ENCODE results near the gene PPP1R3G.
A peak's percentile ranks its signal among the peaks of the same experiment; 100 is the strongest.
"Not testable (repeated sequence)": the region's sequence is repeated elsewhere in the genome, so short reads cannot be mapped to it uniquely, and the experiment has no call there.

The PPP1R3G gene

DNA sequence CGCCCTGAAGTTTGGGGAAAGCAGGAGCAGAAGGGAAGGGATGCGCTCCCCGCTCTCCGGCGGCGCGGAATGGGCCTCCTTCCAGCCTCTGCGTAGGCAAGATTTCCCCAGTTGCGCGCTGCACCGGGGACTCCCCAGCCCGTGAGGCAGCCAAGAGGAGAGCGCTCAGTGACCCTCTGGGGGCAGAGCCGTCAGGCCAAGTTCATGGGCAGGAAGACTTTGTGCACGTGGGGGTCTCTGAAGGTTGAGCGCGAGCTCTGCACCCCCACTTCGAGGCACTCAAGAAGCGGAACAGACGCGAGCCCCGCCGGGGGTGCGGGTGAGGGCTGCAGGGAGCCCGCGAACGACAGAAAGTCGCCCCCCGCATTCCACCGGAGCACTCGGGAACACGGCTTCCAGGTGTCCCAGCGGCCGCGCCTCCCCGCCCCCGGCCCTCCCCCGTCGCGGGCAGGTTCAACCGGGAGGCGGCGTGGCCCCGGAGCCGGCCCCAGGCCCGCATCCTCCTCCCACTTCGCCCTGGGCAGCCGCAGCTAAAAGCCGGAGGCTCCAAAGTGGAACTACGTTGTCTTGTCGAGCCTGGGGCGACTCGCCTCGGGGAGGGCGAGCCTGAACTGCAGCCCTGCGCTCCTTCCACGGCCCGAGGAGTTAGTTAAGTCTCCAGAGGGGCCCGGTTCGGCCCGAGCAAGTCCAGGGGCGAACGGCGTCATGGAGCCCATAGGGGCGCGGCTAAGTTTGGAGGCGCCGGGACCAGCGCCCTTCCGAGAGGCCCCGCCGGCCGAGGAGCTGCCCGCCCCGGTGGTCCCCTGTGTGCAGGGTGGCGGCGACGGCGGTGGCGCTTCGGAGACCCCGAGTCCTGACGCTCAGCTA, at the start of gene PPP1R3G:
Gene PPP1R3G (plus strand): TSS at position 561 of the 867 bp plus-strand sequence. CDS start 145 bp downstream, at position 706.
- DNase-seq (ENCODE audit: low spot score), result peak; percentile 64

DNA sequence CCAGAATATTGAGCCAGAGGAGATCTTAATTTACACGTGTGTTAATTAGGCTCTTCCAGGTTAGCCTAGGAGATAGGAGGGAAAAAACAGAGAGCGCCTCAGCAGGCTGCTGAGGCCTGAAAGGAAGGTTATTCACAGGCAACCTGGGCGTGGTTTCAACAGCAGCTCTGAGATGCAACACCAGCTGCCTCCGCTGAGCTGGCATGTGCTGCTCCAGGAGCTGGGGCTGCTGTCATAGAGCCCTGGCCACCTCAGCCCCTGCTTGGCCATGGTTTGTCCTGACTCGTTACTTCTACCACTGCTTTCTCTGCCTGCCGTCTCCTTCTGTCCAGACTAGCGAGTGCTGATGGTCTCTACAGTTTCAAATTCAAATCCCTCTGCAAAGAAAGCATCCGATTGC, 48.9 kb upstream of the PPP1R3G start:
- DNase-seq (ENCODE audit: low spot score), result no peak

DNA sequence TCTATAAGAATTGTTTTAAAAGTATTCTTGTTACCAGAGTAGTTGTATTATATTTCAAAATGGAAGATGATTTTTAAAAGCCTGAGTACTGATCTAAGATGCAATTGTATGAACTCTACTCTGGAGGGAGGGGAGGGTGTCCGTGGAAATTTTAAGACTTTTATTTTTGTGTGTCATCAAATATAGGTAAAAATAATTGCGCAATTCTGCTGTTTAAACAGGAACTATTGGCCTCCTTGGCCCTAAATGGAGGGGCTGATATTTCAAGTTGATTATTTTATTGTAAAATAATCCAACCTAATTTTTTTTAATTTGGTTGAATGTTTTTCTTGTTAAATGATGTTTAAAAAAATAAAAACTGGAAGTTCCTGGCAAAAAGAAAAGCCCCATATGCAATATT, 43.2 kb upstream of the PPP1R3G start:
- no peak for DNase-seq (ENCODE audit: low spot score)

DNA sequence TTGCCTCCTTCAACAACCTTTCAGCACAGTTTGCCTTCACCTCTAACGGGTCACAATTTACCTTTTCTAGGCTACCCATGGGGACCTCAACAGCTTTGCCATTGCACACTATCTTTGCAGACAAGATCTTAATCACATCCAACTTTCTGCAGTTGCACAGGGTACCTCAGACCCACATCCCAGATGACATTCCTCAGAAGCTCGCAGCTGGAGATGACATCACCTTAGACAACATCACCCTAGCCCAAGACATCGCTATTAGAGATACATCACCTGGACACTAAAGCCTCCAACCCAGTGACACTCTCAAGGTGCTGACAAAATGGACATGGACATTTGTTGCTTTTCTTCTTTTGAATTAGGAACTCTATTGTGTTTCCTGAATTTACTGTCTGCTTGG, 42.7 kb upstream of the PPP1R3G start:
- no peak for DNase-seq (ENCODE audit: low spot score)

DNA sequence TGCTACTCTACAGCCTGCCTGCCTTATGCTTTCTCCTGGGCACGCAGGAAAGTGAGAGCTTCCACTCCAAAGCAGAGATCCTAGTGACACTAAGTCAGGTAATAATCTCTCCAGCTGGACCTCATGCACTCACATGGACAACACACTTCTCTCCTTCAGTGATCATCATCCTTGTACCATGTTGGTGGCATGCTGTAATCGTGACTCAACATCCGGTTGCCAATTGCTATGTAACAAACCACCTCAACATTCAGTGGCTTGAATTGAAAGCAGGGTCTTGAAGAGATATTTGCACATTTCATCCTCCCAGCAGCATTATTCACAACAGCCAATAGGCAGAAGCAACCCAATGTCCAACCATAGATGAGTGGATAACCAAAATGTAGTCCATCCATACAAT, 40.3 kb upstream of the PPP1R3G start:
- DNase-seq (ENCODE audit: low spot score), result no peak

DNA sequence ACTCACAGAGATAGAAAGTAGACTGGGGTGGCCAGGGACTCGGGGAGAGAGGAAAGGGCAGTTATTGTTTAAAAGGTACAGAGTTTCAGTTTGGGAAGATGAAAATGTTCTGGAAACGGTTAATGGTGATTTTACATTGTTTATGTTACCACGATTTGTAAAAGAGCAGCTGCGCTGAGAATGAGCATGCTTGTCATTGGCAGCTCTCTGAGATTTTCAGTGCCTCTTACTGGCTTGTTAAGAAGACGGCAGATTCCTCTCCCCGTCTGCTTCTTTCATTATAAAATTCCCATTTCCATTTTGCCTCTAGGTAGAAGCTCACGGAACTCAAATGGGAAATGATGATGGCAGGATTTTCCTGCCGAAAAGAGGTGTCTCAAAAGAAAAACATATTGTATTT, 39.7 kb upstream of the PPP1R3G start:
- no peak for DNase-seq (ENCODE audit: low spot score)

DNA sequence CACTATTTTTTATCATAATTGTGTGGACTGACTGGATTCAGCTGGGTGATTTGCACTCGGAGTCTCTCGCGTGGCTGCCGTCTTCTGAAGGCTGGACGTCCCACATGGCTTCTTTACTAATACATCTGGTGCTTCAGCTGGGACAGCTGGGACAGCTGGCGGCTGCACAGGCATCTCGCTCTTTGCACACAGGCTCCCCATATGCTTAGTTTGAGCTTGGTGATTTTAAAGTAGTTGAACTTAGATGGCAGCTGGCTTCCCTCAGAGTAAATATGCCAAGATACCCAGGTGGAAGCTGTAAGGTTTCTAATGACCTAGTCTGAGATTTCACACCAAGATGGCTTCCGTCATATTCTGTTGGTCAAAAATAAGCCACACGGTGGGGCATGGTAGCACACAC, 38.7 kb upstream of the PPP1R3G start:
- DNase-seq (ENCODE audit: low spot score), result no peak

DNA sequence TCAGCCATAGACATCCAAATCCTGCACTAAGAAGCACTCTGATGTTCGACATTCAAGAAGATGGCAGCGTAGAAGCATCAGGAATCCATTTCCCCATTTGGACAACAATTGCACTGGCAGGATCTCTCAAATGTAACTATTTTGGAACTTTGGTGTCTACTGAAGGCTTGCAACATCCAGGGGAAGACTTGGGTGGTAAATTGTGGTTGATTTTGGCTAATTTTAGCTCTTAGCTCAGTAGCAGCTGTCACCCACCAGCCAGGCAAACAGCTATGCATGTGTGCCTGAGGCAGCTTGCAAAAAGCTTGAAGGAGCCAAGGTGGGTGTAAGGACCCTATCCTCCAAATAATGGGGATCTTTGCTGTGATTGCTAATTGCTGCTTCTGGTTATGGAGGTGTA, 35.1 kb upstream of the PPP1R3G start:
- DNase-seq (ENCODE audit: low spot score), result no peak

DNA sequence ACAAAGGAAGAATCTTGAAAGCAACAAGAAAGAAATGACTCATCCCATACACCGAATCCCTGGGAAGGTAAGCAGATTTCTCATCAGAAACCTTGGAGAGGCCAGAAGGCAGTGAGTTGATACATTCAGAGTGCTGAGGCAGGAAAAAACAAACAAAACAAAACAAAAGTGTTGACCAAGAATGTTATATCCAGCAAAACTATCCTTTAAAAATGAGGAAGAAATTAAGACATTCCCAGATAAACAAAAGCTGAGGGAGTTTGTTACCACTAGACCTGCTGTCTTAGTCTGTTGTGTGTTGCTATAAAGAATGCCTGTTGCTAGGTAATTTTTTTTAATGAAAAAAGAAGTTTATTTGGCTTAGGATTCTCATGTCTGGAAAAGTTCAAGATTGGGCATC, 33.7 kb upstream of the PPP1R3G start:
- no peak for DNase-seq (ENCODE audit: low spot score)

DNA sequence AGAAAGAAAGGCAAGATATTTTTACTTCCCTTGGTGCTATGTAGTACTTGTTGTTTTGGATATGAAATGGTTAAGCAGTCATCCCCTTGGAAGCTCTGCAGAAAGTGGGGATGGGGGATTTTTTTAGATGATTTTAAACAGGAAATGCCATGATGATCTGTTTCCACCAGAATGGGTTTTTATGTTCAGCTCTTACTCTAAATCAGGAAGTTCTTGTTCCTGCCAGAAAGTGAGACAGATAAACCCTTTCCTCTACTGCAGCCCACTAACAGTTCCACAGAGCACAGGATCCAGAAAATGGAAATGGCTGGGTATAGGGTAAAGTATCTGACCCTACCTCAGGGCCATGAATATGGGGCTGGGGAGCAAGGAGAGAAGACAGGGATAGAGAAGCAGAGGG, 32.1 kb upstream of the PPP1R3G start:
- no peak for DNase-seq (ENCODE audit: low spot score)

DNA sequence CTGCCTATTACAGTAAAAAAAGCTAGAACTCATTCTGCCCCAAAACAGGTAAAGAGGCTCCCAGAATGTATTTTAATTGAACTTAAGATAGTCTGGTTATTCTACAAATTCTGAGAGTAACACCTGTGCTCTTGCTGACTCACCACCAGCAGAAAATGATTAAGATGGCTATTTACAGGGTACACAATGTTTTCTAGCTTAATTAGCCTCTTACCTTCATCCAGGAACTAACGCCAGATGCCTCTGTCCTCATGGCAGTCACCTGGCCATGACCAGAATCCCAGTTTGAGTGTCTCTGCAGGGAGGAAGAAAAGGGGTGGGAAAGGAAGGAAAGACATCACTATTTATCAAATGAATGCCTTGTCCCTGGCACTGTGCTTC, 31.3 kb upstream of the PPP1R3G start:
- DNase-seq (ENCODE audit: low spot score), result no peak

DNA sequence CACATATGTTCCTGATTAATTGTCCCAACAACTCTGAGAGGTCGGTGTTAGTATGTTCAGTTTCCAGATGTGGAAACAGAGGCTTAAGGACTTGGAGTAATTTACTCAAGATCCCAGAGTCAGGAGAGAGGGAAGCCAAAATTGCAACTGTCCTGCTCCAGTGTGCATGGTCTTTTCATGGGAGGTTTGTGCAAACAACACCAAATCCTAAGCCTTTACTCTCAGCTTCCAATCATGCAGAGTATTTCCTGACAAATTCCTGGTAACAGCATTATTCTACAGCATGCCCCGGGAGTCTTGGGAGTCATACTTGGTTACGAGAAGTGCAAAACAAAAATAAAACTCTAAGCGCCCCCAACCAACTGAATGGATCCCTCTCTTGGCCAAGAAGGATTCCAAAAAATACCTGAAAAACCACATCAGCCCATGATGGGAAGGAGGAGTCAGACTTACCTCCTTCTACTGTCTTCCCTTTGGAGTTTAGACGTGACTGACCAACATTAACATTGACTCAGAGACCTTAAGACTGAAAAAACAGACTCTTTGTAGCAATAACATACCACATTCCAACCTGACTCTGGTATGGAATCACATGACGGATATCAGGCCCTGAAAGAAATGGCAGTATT, 30.8 kb upstream of the PPP1R3G start:
- no peak for DNase-seq (ENCODE audit: low spot score)

DNA sequence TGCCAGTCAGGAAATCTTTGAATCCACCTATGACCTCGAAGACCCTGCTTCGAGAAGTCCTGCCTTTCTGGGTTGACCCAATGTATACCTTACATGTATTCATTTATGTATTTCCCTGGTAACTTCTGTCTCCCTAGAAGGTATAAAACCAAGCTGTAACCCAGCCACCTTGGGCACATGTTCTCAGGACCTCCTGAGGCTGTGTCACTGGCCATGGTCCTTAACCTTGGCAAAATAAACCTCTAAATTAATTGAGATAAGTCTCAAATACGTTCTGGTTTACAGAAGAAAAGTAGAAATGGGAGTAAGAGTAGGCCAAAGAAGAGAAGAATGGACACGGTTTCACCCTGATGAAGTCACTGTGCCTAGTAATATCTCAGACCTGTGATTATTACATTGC, 30.0 kb upstream of the PPP1R3G start:
- no peak for DNase-seq (ENCODE audit: low spot score)

DNA sequence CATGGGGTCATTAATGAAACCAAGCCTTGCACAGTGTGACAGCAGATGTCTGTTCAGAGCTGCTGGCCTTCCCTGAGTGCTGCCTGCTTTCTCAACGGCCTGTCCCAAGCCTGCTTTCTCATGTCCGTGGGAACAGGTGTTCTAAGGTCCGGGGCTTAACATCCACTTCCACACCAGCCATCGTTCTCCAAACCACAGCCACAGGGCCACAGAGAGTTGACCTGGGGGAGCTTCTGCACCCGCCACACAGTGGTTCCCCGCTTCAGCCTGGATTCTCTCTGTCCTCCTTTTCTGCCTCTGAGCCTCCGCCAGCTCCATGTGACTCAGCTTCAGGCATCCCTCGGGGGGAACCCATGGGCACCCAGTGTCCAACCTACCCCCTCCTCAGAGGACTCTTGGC, 26.9 kb upstream of the PPP1R3G start:
- peak; percentile 17 for DNase-seq (ENCODE audit: low spot score)

DNA sequence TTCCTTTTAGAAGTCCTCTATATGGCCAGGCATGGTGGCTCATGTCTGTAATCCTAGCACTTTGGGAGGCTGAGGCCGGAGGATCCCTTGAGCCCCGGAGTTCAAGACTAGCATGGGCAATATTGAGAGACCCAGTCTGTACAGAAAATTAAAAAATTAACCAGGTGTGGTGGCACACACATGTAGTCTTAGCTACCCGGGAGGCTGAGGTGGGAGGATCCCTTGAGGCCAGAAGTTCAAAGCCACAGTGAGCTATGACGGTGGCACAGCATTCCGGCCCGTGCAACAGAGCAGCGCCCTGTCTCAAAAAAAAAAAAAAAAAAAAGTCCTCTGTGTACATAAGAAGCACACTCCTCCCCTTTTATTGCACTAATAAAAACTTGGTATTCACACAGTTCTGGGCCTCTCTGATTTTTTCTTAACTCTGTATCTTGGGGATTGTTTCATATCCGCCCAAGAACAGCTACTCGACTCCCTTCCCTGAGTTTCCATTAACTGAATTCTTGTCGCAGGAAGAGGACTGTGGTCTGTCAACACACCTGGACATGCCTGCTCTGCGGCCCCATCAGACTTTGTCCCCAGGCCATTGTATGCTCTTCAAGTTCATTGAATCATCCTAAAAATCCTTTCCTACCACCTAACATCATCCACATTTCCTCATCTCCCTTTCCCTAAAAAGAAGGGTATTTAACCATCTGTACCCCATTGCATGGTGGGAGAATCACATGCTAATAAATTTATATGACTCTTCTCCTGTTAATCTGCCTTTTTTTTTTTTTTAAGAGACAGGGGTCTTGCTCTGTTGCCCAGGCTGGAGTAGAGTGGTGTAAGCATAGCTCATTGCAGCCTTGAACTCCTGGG, 25.9 kb upstream of the PPP1R3G start:
- DNase-seq (ENCODE audit: low spot score), result no peak

DNA sequence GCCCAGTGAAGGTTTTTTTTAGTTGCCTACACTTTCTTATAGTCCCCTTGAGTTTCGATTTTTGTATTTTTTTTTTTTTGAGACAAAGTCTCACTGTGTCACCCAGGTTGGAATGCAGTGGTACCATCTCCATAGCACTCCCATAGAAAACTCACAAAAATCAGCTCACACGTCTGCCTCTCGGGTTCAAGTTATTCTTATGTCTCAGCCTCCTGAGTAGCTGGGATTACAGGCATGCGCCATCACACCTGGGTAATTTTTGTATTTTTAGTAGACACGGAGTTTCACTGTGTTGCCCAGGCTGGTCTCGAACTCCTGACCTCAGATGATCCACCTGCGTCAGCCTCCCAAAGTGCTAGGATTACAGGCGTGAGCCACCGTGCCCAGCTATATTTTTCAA, 24.7 kb upstream of the PPP1R3G start:
- DNase-seq (ENCODE audit: low spot score), result not testable (repeated sequence)

DNA sequence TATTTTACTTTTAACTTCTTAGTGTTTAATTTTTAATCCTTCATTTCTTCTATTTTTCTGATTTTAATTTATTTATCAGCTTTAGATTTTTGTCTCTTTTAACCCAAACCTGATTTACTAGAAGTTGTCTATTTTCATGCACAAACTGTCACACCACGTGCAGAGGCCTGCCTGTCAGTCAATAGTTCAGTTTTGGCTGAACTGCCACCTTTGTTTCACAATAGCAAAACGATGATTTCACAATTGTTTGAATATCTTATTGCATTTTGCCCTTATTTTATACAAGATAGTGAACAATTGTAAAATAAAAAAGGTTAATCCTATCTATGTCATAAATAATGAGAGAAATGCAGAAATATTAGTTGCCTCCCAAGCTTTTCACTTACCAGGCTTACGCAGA, 24.0 kb upstream of the PPP1R3G start:
- no peak for DNase-seq (ENCODE audit: low spot score)

DNA sequence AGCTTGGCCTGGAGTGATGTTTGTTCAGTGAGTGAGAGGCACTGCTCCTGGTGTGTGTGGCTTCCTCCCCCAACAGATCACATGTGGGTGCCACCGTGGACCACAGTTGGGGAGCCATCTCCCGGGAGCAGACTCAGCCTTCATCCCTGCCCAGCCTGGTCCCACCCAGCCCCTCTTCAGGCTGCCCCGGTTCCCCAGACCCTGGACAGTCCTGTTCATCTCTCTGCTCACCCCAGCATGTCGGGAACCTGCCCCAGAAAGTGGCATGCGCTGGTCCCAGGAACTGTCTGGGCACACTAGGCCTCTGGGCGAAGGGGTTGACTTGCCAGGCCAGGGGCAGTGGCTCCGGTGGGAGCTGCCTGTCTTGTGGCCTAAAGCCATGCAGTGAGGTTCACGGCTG, 21.5 kb upstream of the PPP1R3G start:
- DNase-seq (ENCODE audit: low spot score), result no peak

DNA sequence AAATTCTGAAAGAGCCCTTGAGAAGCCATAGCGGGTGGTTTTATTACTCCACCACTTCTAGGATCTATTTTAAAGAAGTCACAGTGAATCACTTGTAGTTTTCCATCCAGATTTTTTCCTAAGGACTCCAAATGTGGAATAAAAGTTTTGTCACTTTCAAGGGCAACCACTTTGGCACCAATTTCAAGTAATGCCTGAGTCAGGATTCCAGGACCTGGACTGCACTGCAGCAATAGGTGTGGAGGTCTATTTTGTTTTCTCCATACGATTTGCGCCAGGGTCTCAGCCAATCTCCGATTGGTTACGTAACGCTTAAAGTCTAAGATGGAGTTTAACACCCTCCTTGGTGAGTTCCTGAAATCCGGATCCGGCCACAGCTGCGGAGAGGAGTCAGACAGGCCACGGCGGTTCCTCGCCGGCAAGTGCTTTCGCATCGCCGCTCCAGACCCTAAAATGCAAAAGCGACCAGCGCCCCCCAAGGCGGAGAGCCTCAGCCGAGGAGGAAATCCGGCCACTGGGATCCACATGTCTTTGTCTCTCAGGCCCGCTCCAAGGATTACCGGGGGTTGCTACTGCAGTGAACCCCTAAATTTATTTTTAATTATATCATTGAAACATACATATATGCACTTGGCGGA, 18.6 kb upstream of the PPP1R3G start:
- DNase-seq (ENCODE audit: low spot score), result no peak

DNA sequence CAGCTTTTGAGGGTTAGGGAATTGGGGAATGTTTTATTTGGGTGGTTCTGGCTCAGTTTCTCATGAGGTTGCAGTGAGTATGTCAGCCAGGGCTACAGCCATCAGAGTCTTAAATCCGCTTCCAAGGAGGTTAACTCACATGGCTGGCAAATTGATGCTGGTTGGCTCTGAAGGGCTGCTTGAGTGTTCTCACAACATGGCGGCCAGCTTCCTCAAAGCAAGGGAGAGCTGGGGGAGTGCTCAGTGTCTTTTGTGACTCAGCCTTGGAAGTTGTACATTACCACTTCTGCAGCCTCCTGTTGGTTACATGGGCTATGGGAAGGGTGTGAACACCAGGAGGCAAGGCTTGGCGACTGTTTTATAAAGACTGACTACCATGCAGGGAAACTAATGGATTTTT, 17.8 kb upstream of the PPP1R3G start:
- DNase-seq (ENCODE audit: low spot score), result no peak

DNA sequence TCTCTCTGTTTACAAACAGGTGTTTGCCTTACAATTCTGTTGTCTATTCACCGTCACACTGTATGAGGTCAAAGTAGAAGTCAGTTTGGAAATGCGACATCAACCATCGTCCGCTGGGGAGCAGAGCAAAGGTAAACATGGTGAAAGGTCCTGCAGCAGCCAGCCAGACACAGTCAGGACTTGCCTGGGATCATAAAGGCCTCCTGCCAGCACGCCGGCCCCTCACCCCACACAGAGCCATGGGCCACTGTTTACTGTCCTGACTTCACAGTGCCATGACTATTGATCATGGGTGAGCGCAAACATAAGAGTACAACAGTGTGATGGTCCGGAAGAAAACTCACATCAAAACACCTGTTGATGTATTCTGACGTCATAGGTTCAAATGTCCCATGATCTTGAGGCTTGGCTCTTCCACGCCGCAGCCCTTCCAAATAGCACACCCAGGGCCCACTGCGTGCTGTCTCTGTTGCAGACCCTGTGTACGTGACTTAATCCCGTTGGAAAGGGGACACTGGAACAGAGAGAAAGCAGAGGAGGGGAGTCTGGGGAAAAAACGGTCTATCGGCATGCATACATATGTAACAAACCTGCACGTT, 16.9 kb upstream of the PPP1R3G start:
- no peak for DNase-seq (ENCODE audit: low spot score)

DNA sequence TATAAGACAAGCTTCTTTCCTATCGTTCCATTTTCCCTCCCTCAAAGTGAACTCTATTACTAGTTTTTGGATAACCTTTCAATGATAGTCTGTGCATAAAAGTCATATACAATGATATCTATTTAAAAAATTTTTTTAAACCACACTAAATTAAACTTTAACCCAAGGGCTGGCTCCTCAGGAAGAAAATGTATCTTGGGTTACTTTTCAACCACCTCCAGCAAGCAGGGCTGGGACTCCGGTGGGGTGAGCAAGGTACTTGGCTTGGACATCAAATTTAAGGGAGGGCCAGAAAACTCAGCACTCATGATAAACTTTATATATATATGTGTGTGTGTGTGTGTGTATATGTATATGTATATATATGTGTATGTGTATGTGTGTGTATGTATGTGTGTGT, 13.9 kb upstream of the PPP1R3G start:
- peak; percentile 64 for DNase-seq (ENCODE audit: low spot score)
